SU-DHL-6 (cell line): ENCODE results near the gene ORC4.

ENCODE experiments used
- CTCF ChIP-seq: fragments of 200-600 bp; sonication (generic); IDR thresholded peaks from one replicate; pipeline ENCODE4 v1.5.1; 2017; ENCODE audit warnings: antibody characterized with exemption, mild to moderate bottlenecking, low read length, moderate library complexity; ENCODE audit not compliant: insufficient read depth, poor library complexity, severe bottlenecking
- EZH2phosphoT487 ChIP-seq: fragments of 200-600 bp; sonication (generic), shearing (Covaris generic); conservative IDR thresholded peaks from 2 replicates; pipeline ENCODE4 v1.6.1; 2018; ENCODE audit warnings: mild to moderate bottlenecking, antibody characterized with exemption, low read length, moderate library complexity, mixed read lengths

DNA sequence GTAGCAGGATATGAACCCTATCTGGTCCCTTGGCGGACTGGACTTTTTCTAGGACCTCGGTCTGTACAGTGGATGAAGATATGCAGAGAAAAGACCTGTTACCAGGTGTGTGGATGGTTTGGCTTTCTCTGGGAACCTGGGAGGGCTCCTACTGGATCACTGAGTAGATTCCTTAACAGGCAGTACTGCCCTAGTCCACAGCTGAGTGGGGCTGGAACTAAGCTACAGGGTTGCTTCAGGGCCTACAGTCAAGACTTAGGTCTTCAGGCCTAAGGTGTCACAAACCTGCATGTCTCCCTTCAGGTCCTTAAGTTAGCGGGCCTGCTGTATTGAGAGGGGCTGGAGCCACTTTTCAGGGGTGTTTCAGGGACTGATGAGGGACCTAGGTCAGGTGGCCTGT, 42.9 kb downstream of the ORC4 start:
- TF ChIP-seq CTCF: no peak
- TF ChIP-seq EZH2phosphoT487: no peak
